GM19455 (cell line): ENCODE measurements around the gene SPON2.

Experiments
- ATAC-seq: cut with Tn5 transposase; IDR thresholded peaks from one replicate; pipeline ENCODE4 v1.9.1; 2021; ENCODE audit not compliant: unreplicated experiment

SPON2 gene

GRCh38 chr4:1195109-1195671, 22.8 kb upstream of the SPON2 start:
- no peak for ATAC-seq

- ATAC-seq = no peak
These were observed 21.9 kb upstream of the SPON2 start for GRCh38 chr4:1194010-1194900.

- no peak for ATAC-seq
These were observed 21.0 kb upstream of the SPON2 start for GRCh38 chr4:1193206-1194009.

GRCh38 chr4:1192493-1193205, 20.3 kb upstream of the SPON2 start:
- ATAC-seq = no peak

GRCh38 chr4:1192091-1192492, 19.7 kb upstream of the SPON2 start:
- ATAC-seq = no peak

- ATAC-seq = no peak
These were observed 19.2 kb upstream of the SPON2 start for GRCh38 chr4:1191621-1192020.

- no peak for ATAC-seq
These were observed 14.8 kb upstream of the SPON2 start for GRCh38 chr4:1187182-1187581.

GRCh38 chr4:1183985-1184773, 11.8 kb upstream of the SPON2 start:
- ATAC-seq = peak; percentile 66

- no peak for ATAC-seq
These were observed 9.9 kb upstream of the SPON2 start for GRCh38 chr4:1182313-1182712.

GRCh38 chr4:1180663-1181062, 8.3 kb upstream of the SPON2 start:
- ATAC-seq = no peak

GRCh38 chr4:1179976-1180375, 7.6 kb upstream of the SPON2 start:
- ATAC-seq = no peak

- no peak for ATAC-seq
These were observed 6.7 kb upstream of the SPON2 start for GRCh38 chr4:1179089-1179441.

- ATAC-seq = no peak
These were observed 6.1 kb upstream of the SPON2 start for GRCh38 chr4:1178300-1179088.

- no peak for ATAC-seq
These were observed 5.1 kb upstream of the SPON2 start for GRCh38 chr4:1177274-1178141.

- no peak for ATAC-seq
These were observed 4.3 kb upstream of the SPON2 start for GRCh38 chr4:1176398-1177273.

GRCh38 chr4:1175635-1176229, 3.3 kb upstream of the SPON2 start:
- no peak for ATAC-seq

GRCh38 chr4:1174941-1175634, 2.7 kb upstream of the SPON2 start:
- no peak for ATAC-seq
